B cell (primary cell): ENCODE results near the gene LILRA6. TPM values are rescaled to one million over a fixed set of nuclear protein-coding genes. Genes with fewer than 3 reads are reported as not detected.
"Not testable (repeated sequence)": the region's sequence is repeated elsewhere in the genome, so short reads cannot be mapped to it uniquely, and the experiment has no call there.

ENCODE experiments used
- ATAC-seq: fragments of 200-7000 bp; cut with Tn5 transposase; one replicate; pipeline ENCODE4 v1.10.0; 2021; ENCODE audit warnings: low read depth, mild to moderate bottlenecking, moderate number of reproducible peaks, moderate library complexity
- CTCF ChIA-PET: fragments of 350-600 bp; sonication (Branson Sonifier 250); formaldehyde crosslinking; loops from one replicate; lab custom pipeline; 2021; ENCODE audit warnings: antibody characterized with exemption, inconsistent platforms; lab: Charles Lee
- POLR2A ChIA-PET: fragments of 350-600 bp; sonication (Branson Sonifier 250); formaldehyde crosslinking; loops from one replicate; lab custom pipeline; 2021; ENCODE audit warnings: antibody characterized with exemption; lab: Charles Lee
- DNase-seq: peaks from one replicate; pipeline ENCODE4 v3.0.0; 2013
- H2AFZ ChIP-seq: 2 replicates; pipeline ENCODE4 v1.6.1; 2012; ENCODE audit warnings: mild to moderate bottlenecking, low read depth, low read length; ENCODE audit not compliant: insufficient read depth, poor library complexity, severe bottlenecking
- H3K27ac ChIP-seq, 2 donors: 1 replicate in 1 of 2; 2 replicates in 1 of 2; pipeline ENCODE4 v1.5.1; 2012 to 2013; ENCODE audit warnings: low read length in 2 of 2, mild to moderate bottlenecking in 2 of 2, moderate library complexity in 1 of 2
- H3K27me3 ChIP-seq, 4 experiments: fragments of 200-600 bp in 1 of 4; sonication (generic) in 1 of 4; replicated peaks in 1 of 4; 1 replicate in 2 of 4; 2 replicates in 2 of 4; pipeline versions ENCODE4 v1.6.1 to v1.7.0; 2013 to 2016; ENCODE audit warnings: low read length in 3 of 4, mild to moderate bottlenecking in 2 of 4, mixed read lengths in 1 of 4, moderate library complexity in 1 of 4; ENCODE audit not compliant: insufficient read depth in 4 of 4, control insufficient read depth in 3 of 4; ENCODE audit errors: control extremely low read depth in 1 of 4
- H3K36me3 ChIP-seq, 2 experiments: replicated peaks in 1 of 2; 1 replicate in 1 of 2; 2 replicates in 1 of 2; pipeline versions ENCODE4 v1.6.1 to v1.7.1; 2013; ENCODE audit warnings: low read length in 1 of 2; ENCODE audit not compliant: insufficient read depth in 2 of 2, control insufficient read depth in 1 of 2; ENCODE audit errors: control extremely low read depth in 1 of 2, extremely low read depth in 1 of 2
- H3K4me1 ChIP-seq, 2 donors: fragments of 200-600 bp in 1 of 2; sonication (generic) in 1 of 2; 1 replicate in 1 of 2; 2 replicates in 1 of 2; pipeline versions ENCODE4 v1.5.1 to v1.6.1; 2013 to 2017; ENCODE audit warnings: low read length in 2 of 2; ENCODE audit not compliant: control insufficient read depth in 2 of 2, insufficient read depth in 2 of 2
- H3K4me2 ChIP-seq: replicated peaks from 2 replicates; pipeline ENCODE3; 2012; ENCODE audit warnings: mild to moderate bottlenecking, low read depth, low read length; ENCODE audit not compliant: poor library complexity, severe bottlenecking
- H3K4me3 ChIP-seq, 5 experiments: fragments of 200-600 bp in 1 of 5; sonication (generic) in 1 of 5; 1 replicate in 3 of 5; 2 replicates in 2 of 5; pipeline versions ENCODE4 v1.5.1 to v1.7.0; 2011 to 2016; ENCODE audit warnings: low read length in 4 of 5, mild to moderate bottlenecking in 4 of 5, low read depth in 2 of 5, control low read depth in 1 of 5, moderate library complexity in 1 of 5; ENCODE audit not compliant: insufficient read depth in 1 of 5; ENCODE audit errors: control extremely low read depth in 1 of 5, extremely low read depth in 1 of 5
- H3K79me2 ChIP-seq: fragments of 200-600 bp; sonication (generic); one replicate; pipeline ENCODE4 v1.6.0; 2016; ENCODE audit warnings: low read length; ENCODE audit not compliant: control insufficient read depth, insufficient read depth
- H3K9ac ChIP-seq: fragments of 200-600 bp; sonication (generic); 2 replicates; pipeline ENCODE4 v1.6.1; 2017; ENCODE audit warnings: mild to moderate bottlenecking, low read length, moderate library complexity
- H3K9me3 ChIP-seq, 3 donors: one replicate each; pipeline versions ENCODE4 v1.6.1 to v1.7.1; 2013; ENCODE audit warnings: low read length in 2 of 3; ENCODE audit not compliant: control insufficient read depth in 2 of 3, insufficient read depth in 1 of 3; ENCODE audit errors: control extremely low read depth in 1 of 3
- H4K20me1 ChIP-seq: 2 replicates; pipeline ENCODE4 v1.6.0; 2012; ENCODE audit warnings: mild to moderate bottlenecking, low read length; ENCODE audit not compliant: insufficient read depth, control insufficient read depth, poor library complexity, severe bottlenecking
- H3K27ac Mint-ChIP-seq: one replicate; pipeline ENCODE4 v1.8.0; 2021; ENCODE audit warnings: mixed read lengths
- H3K27me3 Mint-ChIP-seq: one replicate; pipeline ENCODE4 v1.8.0; 2021; ENCODE audit warnings: mixed read lengths
- H3K4me1 Mint-ChIP-seq: one replicate; pipeline ENCODE4 v1.8.0; 2021; ENCODE audit warnings: mixed read lengths
- H3K4me3 Mint-ChIP-seq: one replicate; pipeline ENCODE4 v1.8.0; 2021; ENCODE audit warnings: mixed read lengths
- H3K9me3 Mint-ChIP-seq: one replicate; pipeline ENCODE4 v1.8.0; 2022; ENCODE audit warnings: mixed read lengths; ENCODE audit not compliant: insufficient read depth
- EZH2 ChIP-seq: IDR thresholded peaks from 2 replicates; pipeline ENCODE4 v1.6.1; 2012; ENCODE audit warnings: borderline replicate concordance, low read depth, mild to moderate bottlenecking, moderate library complexity, low read length; ENCODE audit not compliant: insufficient read depth, poor library complexity, severe bottlenecking
- WGBS: methylation state at CpG from one replicate; pipeline ENCODE4 v1.1.5; 2013; ENCODE audit warnings: missing lambda C conversion rate; ENCODE audit not compliant: insufficient coverage; 5-methylcytosine and 5-hydroxymethylcytosine counted together
- intact Hi-C: fragments of 100-400 bp; cut with micrococcal nuclease; formaldehyde crosslinking; loops from one replicate; pipeline ENCODE4 v1.10.0; 2022
- polyA plus RNA-seq: library from polyadenylated mRNA; depleted of rRNA; stranded (reverse); fragments of >200 nt; gene quantifications from 2 replicates; pipeline ENCODE4 v1.2.3, GENCODE V29; 2012
- total RNA-seq, 2 donors: library from RNA; stranded (reverse); fragments of 120-200 nt in 1 of 2; gene quantifications; 1 replicate in 1 of 2; 2 replicates in 1 of 2; pipeline versions ENCODE4 v1.2.3 to v1.2.4, GENCODE V29; 2013 to 2022
- TF ChIP-seq, protein P1 (sequence below): fragments of 200-600 bp; IDR thresholded peaks from one replicate; pipeline ENCODE4 v1.8.0; 2022; ENCODE audit warnings: antibody characterized with exemption, mild to moderate bottlenecking

The LILRA6 gene
- total and polyA plus RNA-seq, 2 donors (not counting 1 experiment from before 2014, with no cell fraction given), result 0.66 TPM; not detected in 1

DNA sequence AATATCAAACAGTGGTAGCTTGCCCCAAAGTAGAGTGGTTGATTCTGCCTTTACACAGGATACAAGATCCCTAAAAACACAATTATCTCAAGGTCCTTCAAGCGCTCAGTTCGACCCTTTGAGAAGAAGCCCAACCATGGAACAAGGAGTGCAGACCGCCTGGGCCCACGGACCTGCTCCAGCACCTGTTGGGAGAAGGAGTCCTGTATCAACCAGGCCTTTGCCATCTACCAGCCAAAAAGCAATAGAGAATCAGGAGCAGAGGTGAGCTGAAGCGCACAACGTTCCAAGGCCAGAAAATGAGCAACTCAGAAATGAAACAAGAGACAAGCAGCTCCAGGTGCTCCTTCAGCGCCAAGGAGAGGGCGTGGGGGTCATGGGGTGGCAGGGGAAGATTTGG is 13.4 kb downstream of the LILRA6 start:
- H3K27me3 Mint-ChIP-seq, result peaks cover 32% of the 10 kb centered on the region
- CTCF ChIA-PET, result interaction anchor here (0.7 to 1.6 kb wide), 5 partner anchors 40 to 565 kb away, joined by 3 to 4 read pairs (median 3); partner anchors contain the start of gene MBOAT7

DNA sequence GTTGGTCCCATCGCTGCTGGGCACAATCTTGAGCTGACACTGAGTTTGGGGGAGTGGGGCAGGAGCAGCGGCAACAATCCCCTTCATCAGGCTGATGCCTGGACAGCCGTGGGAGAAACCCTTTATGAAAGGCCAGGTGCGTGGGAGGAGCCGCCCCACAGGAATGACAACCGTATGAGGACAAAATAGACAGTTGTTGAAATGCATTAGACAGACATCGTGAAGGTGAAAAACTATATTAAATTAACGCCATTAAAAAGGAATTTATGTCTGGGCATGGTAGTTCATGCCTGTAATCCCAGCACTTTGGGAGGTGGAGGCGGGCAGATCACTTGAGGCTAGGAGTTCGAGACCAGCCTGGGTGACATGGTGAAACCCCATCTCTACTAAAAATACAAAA is 18.0 kb downstream of the LILRA6 start:
- H3K79me2 ChIP-seq, H3K9me3 Mint-ChIP-seq, H3K27ac ChIP-seq, DNase-seq, H3K4me2 ChIP-seq, H3K9me3 ChIP-seq, H2AFZ ChIP-seq, H3K4me1 Mint-ChIP-seq, ATAC-seq, CTCF ChIA-PET, H3K4me3 ChIP-seq, POLR2A ChIA-PET, H3K4me3 Mint-ChIP-seq, intact Hi-C loops, H3K9ac ChIP-seq, H3K36me3 ChIP-seq, H4K20me1 ChIP-seq, H3K27ac Mint-ChIP-seq: not testable (repeated sequence)
- peaks cover 12% of the 10 kb centered on the region for H3K27me3 Mint-ChIP-seq
- no CpG with 5 or more reads among the region's 10 CpGs for WGBS
- Histone ChIP-seq H3K27me3 (peaks cover 0 to 10% (median 0%) of the 10 kb centered on the region in 4 experiments), H3K4me1 (peaks cover 0 to 11% of the 10 kb centered on the region in 2 donors)

More for the DNA sequence above, 13.4 kb downstream of the LILRA6 start:
- peaks cover 0 to 44% (median 14%) of the 10 kb centered on the region in 4 experiments for H3K27me3 ChIP-seq
- H3K4me1 ChIP-seq, result peaks cover 4 to 7% of the 10 kb centered on the region in 2 donors
- no peak overlapping the region for H3K9ac ChIP-seq
- 96% methylated on average over 8 of the region's 8 CpGs for WGBS
- no peak overlapping the region for H3K27ac ChIP-seq
- no peak overlapping the region for H2AFZ ChIP-seq
- H3K4me2 ChIP-seq, result no peak overlapping the region
- ATAC-seq (no peak), DNase-seq (no peak)
- H3K27ac Mint-ChIP-seq, result no peak overlapping the region
- intact Hi-C loops, result no loop called here
- no peak for TF ChIP-seq EZH2
- TF ChIP-seq, protein P1, sequence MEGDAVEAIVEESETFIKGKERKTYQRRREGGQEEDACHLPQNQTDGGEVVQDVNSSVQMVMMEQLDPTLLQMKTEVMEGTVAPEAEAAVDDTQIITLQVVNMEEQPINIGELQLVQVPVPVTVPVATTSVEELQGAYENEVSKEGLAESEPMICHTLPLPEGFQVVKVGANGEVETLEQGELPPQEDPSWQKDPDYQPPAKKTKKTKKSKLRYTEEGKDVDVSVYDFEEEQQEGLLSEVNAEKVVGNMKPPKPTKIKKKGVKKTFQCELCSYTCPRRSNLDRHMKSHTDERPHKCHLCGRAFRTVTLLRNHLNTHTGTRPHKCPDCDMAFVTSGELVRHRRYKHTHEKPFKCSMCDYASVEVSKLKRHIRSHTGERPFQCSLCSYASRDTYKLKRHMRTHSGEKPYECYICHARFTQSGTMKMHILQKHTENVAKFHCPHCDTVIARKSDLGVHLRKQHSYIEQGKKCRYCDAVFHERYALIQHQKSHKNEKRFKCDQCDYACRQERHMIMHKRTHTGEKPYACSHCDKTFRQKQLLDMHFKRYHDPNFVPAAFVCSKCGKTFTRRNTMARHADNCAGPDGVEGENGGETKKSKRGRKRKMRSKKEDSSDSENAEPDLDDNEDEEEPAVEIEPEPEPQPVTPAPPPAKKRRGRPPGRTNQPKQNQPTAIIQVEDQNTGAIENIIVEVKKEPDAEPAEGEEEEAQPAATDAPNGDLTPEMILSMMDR, result no peak
- no peak overlapping the region for H3K4me3 Mint-ChIP-seq
- no peaks in the 10 kb centered on the region for H3K36me3 ChIP-seq
- H3K9me3 Mint-ChIP-seq, result no peaks in the 10 kb centered on the region
- H3K79me2 ChIP-seq, result no peaks in the 10 kb centered on the region
- H4K20me1 ChIP-seq, result no peaks in the 10 kb centered on the region
- POLR2A ChIA-PET, result no interaction called here
- H3K9me3 ChIP-seq, result peaks cover 0 to 2% (median 0%) of the 10 kb centered on the region in 3 donors
- peaks cover 3% of the 10 kb centered on the region for H3K4me1 Mint-ChIP-seq
- no peak overlapping the region for H3K4me3 ChIP-seq

DNA sequence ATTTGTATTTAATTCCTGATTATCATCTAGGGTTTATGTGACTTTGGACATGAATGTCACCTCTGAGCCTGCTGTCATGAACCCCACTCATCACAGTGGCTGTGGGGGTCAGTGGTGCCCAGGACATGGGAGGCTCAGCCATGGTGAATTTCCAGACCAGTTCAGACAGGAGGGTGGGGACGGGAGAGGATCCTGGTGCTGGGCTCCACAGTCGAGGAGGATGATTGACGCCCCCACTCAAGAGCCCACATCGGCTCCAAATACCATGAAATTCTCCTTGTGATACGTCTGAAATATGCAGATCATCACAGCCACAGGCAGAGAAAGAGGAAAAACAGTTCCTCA is 18.7 kb downstream of the LILRA6 start:
- H3K36me3 ChIP-seq, H3K27ac Mint-ChIP-seq, H3K27me3 Mint-ChIP-seq, H3K4me2 ChIP-seq, POLR2A ChIA-PET, H3K9ac ChIP-seq, ATAC-seq, DNase-seq, H3K4me3 ChIP-seq, H3K27me3 ChIP-seq, H3K4me1 Mint-ChIP-seq, H2AFZ ChIP-seq, H3K79me2 ChIP-seq, H3K9me3 ChIP-seq, intact Hi-C loops, H3K4me3 Mint-ChIP-seq, H3K27ac ChIP-seq, H4K20me1 ChIP-seq, CTCF ChIA-PET, H3K9me3 Mint-ChIP-seq: not testable (repeated sequence)
- H3K4me1 ChIP-seq, result peaks cover 0 to 11% of the 10 kb centered on the region in 2 donors
- 67% methylated on average over 1 of the region's 5 CpGs for WGBS
